Upper lobe of right lung (tissue), 1 donor: ENCODE data around the gene LANCL2. TPM values are rescaled to one million over a fixed set of nuclear protein-coding genes. Genes with fewer than 3 reads are reported as not detected.

Source experiments
- ATAC-seq: fragments of 200-7000 bp; cut with Tn5 transposase; one replicate; pipeline ENCODE4 v1.9.1; 2020; ENCODE audit warnings: mild to moderate bottlenecking, moderate library complexity
- DNase-seq: peaks from one replicate; pipeline ENCODE4 v3.0.0-alpha.2; 2020
- H3K27ac ChIP-seq: fragments of 200-600 bp; one replicate; pipeline ENCODE4 v1.8.0; 2022
- H3K27me3 ChIP-seq: fragments of 200-600 bp; one replicate; pipeline ENCODE4 v1.8.0; 2022; ENCODE audit warnings: mild to moderate bottlenecking
- H3K36me3 ChIP-seq: fragments of 200-600 bp; one replicate; pipeline ENCODE4 v1.8.0; 2022
- H3K4me1 ChIP-seq: fragments of 200-600 bp; one replicate; pipeline ENCODE4 v1.8.0; 2022
- H3K4me3 ChIP-seq: fragments of 200-600 bp; one replicate; pipeline ENCODE4 v1.8.0; 2022; ENCODE audit warnings: mild to moderate bottlenecking
- H3K9me3 ChIP-seq: fragments of 200-600 bp; one replicate; pipeline ENCODE4 v1.8.0; 2022
- intact Hi-C: fragments of 100-400 bp; cut with DNase I; formaldehyde crosslinking; loops from one replicate; pipeline ENCODE4 v1.11.0; 2022
- total RNA-seq: library from RNA; stranded (reverse); fragmentation: NEBNext Ultra II Directional; extraction: Animal tissue kit (Norgen Biotek cat#: 25700); gene quantifications from one replicate; pipeline ENCODE4 v1.2.1, GENCODE V29; 2021
- TF ChIP-seq, protein P1 (sequence below): fragments of 200-600 bp; IDR thresholded peaks from one replicate; pipeline ENCODE4 v1.8.0; 2022; ENCODE audit warnings: antibody characterized with exemption
- donor health status: DM: no; HTN: yes; CAD: no; lungs with severe emphysema.

The LANCL2 gene
- total RNA-seq, 1 donor from 2014 or later: 6.5 TPM

DNA sequence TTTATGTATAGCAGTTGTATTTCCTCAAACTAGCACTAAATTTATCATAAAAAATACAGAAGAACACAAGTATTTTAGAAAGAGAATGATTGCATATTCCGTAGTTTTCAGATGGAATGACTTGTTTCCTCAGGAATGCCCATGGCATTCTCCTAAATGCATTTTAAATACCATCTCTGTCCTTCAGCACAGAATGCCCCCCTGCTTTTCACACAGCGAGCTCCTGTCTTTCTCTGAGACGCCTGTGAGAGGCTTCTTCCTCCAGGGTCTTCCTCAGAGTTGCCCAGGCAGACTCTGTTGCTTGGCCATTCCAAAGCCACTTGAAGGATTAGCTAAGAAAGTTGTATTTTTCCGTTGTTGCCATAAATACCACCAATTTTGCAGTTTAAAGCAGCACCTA is 10.1 kb downstream of the LANCL2 start:
- ATAC-seq (no peak), DNase-seq (no peak)
- intact Hi-C loops: no loop called here
- H3K27me3 ChIP-seq: no peaks in the 10 kb centered on the region
- no peaks in the 10 kb centered on the region for H3K36me3 ChIP-seq
- H3K9me3 ChIP-seq: no peaks in the 10 kb centered on the region
- no peaks in the 10 kb centered on the region for H3K4me1 ChIP-seq
- TF ChIP-seq, protein P1, sequence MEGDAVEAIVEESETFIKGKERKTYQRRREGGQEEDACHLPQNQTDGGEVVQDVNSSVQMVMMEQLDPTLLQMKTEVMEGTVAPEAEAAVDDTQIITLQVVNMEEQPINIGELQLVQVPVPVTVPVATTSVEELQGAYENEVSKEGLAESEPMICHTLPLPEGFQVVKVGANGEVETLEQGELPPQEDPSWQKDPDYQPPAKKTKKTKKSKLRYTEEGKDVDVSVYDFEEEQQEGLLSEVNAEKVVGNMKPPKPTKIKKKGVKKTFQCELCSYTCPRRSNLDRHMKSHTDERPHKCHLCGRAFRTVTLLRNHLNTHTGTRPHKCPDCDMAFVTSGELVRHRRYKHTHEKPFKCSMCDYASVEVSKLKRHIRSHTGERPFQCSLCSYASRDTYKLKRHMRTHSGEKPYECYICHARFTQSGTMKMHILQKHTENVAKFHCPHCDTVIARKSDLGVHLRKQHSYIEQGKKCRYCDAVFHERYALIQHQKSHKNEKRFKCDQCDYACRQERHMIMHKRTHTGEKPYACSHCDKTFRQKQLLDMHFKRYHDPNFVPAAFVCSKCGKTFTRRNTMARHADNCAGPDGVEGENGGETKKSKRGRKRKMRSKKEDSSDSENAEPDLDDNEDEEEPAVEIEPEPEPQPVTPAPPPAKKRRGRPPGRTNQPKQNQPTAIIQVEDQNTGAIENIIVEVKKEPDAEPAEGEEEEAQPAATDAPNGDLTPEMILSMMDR: no peak
- no peak overlapping the region for H3K27ac ChIP-seq
- H3K4me3 ChIP-seq: no peak overlapping the region

DNA sequence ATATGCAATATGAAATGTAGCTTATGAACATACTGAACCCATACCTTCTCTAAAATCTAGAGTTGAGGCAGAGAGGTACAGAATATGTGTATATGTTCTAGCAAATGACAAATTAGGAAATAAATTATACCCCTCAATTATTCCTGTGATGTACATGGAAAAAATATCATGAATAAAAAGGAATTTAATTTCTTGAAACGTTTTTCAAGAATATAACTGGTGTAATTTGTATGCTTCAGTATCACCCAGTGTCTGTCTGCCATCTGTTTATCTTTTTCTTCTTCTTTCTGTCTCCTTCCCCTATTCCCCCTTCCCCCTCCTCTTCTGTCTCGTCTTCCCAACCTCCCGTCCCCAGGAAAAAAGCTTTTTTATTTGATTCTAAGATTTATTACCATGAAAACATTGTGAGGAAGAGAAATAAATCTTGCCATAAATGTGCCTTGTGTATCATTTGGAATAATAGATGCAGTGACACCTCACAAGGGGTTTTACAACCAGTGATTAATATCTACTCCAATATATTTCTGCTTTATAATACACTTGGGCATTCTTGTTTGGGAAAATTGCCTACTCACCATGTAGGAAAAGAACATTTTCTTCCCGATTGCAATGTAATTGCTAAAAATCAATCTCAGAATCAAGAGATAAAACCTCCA is 12.2 kb downstream of the LANCL2 start:
- DNase-seq (no peak), ATAC-seq (no peak)
- Histone ChIP-seq H3K36me3 (no peaks in the 10 kb centered on the region), H3K4me3 (no peak overlapping the region), H3K27ac (no peak overlapping the region), H3K4me1 (no peaks in the 10 kb centered on the region), H3K9me3 (no peaks in the 10 kb centered on the region), H3K27me3 (no peaks in the 10 kb centered on the region)
- intact Hi-C loops: no loop called here
- TF ChIP-seq, protein P1: no peak

DNA sequence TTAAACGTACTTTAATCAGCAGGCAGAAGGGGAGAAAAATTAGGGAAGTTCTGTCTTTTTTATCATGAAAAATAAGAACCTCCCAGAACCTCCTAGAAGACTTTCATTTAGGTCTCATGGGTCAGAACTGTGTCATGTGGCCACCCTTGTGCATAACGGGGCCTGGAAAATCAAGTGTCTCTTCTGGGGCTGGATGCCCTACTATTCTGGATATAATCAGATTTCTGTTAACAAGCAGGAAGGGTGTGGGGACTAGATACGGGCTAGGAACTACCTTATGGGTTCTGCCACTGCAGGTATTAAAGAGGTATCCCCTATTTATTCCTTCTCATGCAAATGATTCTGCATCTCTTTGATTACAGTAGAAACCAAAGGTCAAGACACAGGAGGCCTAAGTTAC is 14.1 kb downstream of the LANCL2 start:
- H3K27ac ChIP-seq: no peak overlapping the region
- no peak overlapping the region for H3K4me3 ChIP-seq
- H3K4me1 ChIP-seq: no peaks in the 10 kb centered on the region
- no peak for DNase-seq
- no peaks in the 10 kb centered on the region for H3K27me3 ChIP-seq
- TF ChIP-seq, protein P1: no peak
- no peak for ATAC-seq
- no peaks in the 10 kb centered on the region for H3K9me3 ChIP-seq
- intact Hi-C loops: no loop called here
- H3K36me3 ChIP-seq: no peaks in the 10 kb centered on the region

DNA sequence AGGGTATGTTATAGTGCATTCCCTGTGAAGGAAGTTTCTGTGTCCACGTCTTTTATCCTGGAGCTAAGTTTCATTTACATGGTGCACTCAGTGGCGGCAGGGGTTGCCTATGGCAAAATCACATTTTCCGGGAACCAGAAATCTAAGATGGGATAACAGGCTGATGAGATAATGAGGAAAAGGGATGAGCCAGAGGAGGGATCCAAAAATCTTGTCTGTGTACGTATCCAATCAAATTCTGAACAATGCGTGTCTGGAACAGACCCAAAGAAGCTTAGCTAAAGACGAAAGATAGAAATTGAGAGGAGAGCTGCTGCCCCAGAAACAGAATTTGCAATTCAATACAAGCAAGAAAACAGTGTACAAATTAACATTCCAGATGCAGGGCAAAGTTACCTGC is 16.1 kb downstream of the LANCL2 start:
- TF ChIP-seq, protein P1: no peak
- DNase-seq (no peak), ATAC-seq (no peak)
- Histone ChIP-seq H3K9me3 (no peaks in the 10 kb centered on the region), H3K4me3 (no peak overlapping the region), H3K4me1 (no peaks in the 10 kb centered on the region), H3K36me3 (no peaks in the 10 kb centered on the region), H3K27me3 (no peaks in the 10 kb centered on the region), H3K27ac (no peak overlapping the region)
- intact Hi-C loops: no loop called here

DNA sequence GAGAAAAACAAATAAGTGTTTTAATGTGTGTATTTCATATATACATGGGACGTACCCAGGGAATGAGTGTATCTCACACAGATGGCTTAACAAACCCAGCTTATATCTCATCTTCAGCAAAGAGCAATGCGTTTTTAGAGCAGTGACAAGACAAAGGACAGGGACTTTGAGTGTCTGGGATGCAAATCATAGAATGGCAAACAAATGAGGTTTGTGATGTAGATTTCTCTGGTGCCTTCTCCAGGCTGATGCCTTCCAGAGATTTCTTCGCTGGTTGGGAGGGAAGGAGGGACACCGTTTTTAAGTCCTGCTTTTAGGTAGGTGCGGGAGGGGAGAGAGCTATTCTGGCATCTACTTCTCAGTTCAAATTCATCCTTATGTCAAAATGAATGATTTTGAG is 16.6 kb downstream of the LANCL2 start:
- TF ChIP-seq, protein P1: no peak
- Histone ChIP-seq H3K27ac (no peak overlapping the region), H3K9me3 (no peaks in the 10 kb centered on the region), H3K27me3 (no peaks in the 10 kb centered on the region), H3K36me3 (no peaks in the 10 kb centered on the region), H3K4me1 (no peaks in the 10 kb centered on the region), H3K4me3 (no peak overlapping the region)
- DNase-seq (no peak), ATAC-seq (no peak)
- intact Hi-C loops: no loop called here

DNA sequence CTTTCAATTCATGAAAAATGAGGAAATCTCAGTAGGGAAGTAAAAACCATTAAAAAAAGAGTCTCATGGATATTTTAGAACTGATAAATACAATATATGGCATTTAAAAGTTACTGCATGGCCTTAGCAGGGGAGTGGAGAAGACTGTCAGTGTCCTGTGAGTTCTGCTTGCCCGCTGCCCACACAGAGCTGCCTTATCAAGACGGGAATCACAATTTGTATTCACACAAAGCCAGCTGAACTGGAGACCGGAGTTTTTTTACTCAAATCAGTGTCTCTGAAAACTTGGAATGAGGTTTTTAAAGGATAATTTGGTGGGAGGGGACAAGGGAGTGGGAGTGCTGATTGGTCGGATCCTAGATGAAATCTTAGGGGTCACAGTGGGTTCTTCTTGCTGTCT is 17.1 kb downstream of the LANCL2 start:
- DNase-seq (no peak), ATAC-seq (no peak)
- Histone ChIP-seq H3K36me3 (no peaks in the 10 kb centered on the region), H3K4me3 (no peak overlapping the region), H3K27me3 (no peaks in the 10 kb centered on the region), H3K27ac (no peak overlapping the region), H3K9me3 (no peaks in the 10 kb centered on the region), H3K4me1 (no peaks in the 10 kb centered on the region)
- intact Hi-C loops: no loop called here
- TF ChIP-seq, protein P1: no peak
